CD4-positive, alpha-beta T cell treated with Interleukin-15 for 4 hours (primary cell): ENCODE results near the gene SSRP1.
"Not testable (repeated sequence)": the region's sequence is repeated elsewhere in the genome, so short reads cannot be mapped to it uniquely, and the experiment has no call there.

Source experiments
- DNase-seq: peaks from one replicate; pipeline ENCODE4 v3.0.0-alpha.2; 2020; ENCODE audit warnings: low spot score

The SSRP1 gene

GRCh38 chr11:57300785-57301184, 34.9 kb downstream of the SSRP1 start:
- no peak for DNase-seq

- no peak for DNase-seq
These were observed 36.4 kb downstream of the SSRP1 start for GRCh38 chr11:57299150-57299737.

- DNase-seq, result no peak
These were observed 38.5 kb downstream of the SSRP1 start for GRCh38 chr11:57297221-57297620.

GRCh38 chr11:57296205-57296604, 39.5 kb downstream of the SSRP1 start:
- not testable (repeated sequence) for DNase-seq

- DNase-seq, result no peak
These were observed 41.2 kb downstream of the SSRP1 start for GRCh38 chr11:57294225-57295131.

GRCh38 chr11:57290288-57290687, 45.4 kb downstream of the SSRP1 start:
- no peak for DNase-seq

- DNase-seq, result no peak
These were observed 46.7 kb downstream of the SSRP1 start for GRCh38 chr11:57288771-57289579.

- DNase-seq, result no peak
These were observed 47.8 kb downstream of the SSRP1 start for GRCh38 chr11:57287884-57288283.

- DNase-seq, result no peak
These were observed 52.3 kb downstream of the SSRP1 start for GRCh38 chr11:57283231-57283990.

- not testable (repeated sequence) for DNase-seq
These were observed 54.1 kb downstream of the SSRP1 start for GRCh38 chr11:57281546-57281945.

GRCh38 chr11:57279116-57279515, 56.6 kb downstream of the SSRP1 start:
- no peak for DNase-seq

- no peak for DNase-seq
These were observed 57.0 kb downstream of the SSRP1 start for GRCh38 chr11:57278721-57279095.

GRCh38 chr11:57277845-57278720, 57.6 kb downstream of the SSRP1 start:
- DNase-seq, result peak; percentile 11

- no peak for DNase-seq
These were observed 58.6 kb downstream of the SSRP1 start for GRCh38 chr11:57276971-57277675.

- DNase-seq, result no peak
These were observed 59.3 kb downstream of the SSRP1 start for GRCh38 chr11:57276169-57276970.
